ENCODE data around the gene LAGE3.

DNA sequence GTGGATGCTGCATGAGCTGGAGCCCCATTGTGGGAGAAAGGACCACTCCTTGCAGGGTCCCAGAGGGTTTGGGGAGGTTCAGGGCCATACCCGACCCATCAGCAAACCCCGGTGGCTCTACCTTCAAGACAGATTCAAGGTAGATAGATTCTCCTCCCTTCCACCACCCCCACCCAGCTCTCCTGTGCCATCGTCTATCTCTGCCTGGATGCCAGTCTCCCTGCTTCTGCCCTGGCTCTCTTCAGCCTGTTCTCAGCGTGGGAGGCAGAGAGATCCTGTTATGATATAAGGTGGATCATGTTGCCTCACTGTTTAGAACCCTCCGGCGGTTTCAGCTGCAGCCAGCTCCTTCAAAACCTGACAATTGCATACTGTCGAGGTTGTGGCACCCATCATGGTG is 5.4 kb downstream of the LAGE3 start:
- no peak for TF ChIP-seq JUND (IDR thresholded peaks at IDR 0.05; ENCODE audit: low read length)
- TF ChIP-seq, protein P1, sequence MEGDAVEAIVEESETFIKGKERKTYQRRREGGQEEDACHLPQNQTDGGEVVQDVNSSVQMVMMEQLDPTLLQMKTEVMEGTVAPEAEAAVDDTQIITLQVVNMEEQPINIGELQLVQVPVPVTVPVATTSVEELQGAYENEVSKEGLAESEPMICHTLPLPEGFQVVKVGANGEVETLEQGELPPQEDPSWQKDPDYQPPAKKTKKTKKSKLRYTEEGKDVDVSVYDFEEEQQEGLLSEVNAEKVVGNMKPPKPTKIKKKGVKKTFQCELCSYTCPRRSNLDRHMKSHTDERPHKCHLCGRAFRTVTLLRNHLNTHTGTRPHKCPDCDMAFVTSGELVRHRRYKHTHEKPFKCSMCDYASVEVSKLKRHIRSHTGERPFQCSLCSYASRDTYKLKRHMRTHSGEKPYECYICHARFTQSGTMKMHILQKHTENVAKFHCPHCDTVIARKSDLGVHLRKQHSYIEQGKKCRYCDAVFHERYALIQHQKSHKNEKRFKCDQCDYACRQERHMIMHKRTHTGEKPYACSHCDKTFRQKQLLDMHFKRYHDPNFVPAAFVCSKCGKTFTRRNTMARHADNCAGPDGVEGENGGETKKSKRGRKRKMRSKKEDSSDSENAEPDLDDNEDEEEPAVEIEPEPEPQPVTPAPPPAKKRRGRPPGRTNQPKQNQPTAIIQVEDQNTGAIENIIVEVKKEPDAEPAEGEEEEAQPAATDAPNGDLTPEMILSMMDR (IDR thresholded peaks at IDR 0.05; ENCODE audit: control extremely low read depth in 1 of 3, insufficient read depth in 1 of 3, low read depth in 1 of 3, low read length in 3 of 3), result no peak
- no peak for TF ChIP-seq NRF1 (IDR thresholded peaks at IDR 0.05; ENCODE audit: low read depth, low read length)
- TF ChIP-seq, protein P2, sequence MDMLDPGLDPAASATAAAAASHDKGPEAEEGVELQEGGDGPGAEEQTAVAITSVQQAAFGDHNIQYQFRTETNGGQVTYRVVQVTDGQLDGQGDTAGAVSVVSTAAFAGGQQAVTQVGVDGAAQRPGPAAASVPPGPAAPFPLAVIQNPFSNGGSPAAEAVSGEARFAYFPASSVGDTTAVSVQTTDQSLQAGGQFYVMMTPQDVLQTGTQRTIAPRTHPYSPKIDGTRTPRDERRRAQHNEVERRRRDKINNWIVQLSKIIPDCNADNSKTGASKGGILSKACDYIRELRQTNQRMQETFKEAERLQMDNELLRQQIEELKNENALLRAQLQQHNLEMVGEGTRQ (IDR thresholded peaks at IDR 0.05; ENCODE audit: low read length), result no peak
- TF ChIP-seq POLR2A (IDR thresholded peaks at IDR 0.05; ENCODE audit: control extremely low read depth in 1 of 2, low read depth in 2 of 2, low read length in 2 of 2), result no peak
- no peak for TF ChIP-seq EGR1 (IDR thresholded peaks at IDR 0.05; ENCODE audit: borderline replicate concordance, low read depth, low read length)
- TF ChIP-seq EP300 (IDR thresholded peaks at IDR 0.05; ENCODE audit: borderline replicate concordance in 1 of 2, low read depth in 2 of 2, low read length in 2 of 2), result no peak
- no peak for TF ChIP-seq MAFK (IDR thresholded peaks at IDR 0.05; ENCODE audit: low read depth, low read length)
